ENCODE results near the gene F11R.
A peak's percentile ranks its signal among the peaks of the same experiment; 100 is the strongest.
"Not testable (repeated sequence)": the region's sequence is repeated elsewhere in the genome, so short reads cannot be mapped to it uniquely, and the experiment has no call there.

Gene F11R

DNA sequence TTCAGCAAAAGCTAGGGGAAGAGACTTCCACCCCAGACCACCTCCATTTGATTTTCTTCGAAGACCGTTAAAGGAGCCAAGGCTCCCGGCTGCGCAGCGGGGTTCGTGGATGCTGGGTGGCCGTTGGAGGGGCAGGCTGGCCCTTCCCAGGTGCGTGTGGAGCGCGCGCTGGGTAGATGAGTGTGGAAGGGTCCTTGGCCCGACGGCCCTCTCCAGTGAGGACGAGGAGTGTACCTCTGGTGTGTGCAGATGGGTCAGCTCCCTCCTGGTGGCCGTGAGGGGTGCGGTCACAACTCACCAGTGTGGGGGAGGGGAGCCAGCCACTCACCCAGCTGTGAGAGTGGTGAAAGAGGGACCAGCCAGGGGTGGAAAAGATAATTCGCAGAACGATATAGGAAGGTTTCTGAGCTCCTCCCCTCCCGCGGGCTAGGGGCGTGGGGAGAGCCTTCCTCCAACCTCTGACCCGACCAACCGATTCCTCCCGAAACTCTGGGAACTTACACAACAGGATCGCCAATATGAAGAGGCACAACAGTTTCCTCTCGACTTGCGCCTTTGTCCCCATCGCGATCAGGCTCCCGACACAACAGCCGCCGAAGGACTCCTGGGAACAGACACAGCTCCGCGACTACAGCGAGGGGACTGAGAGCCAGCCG is at the start of gene F11R:
Gene F11R, minus strand, starts transcription at position 644 of the 656 bp plus-strand sequence. Its CDS starts 79 bp downstream, at position 565.
- no peak for DNase-seq

- DNase-seq, result no peak
Measured at GRCh38 chr1:161069731-161070270, 48.8 kb upstream of the F11R start, which contains the start of gene ARHGAP30. ARHGAP30 (minus strand) TSS chr1:161069891; CDS start chr1:161069624, 267 bp downstream.

- DNase-seq, result no peak
Measured at GRCh38 chr1:161069241-161069640, 48.3 kb upstream of the F11R start.

DNA sequence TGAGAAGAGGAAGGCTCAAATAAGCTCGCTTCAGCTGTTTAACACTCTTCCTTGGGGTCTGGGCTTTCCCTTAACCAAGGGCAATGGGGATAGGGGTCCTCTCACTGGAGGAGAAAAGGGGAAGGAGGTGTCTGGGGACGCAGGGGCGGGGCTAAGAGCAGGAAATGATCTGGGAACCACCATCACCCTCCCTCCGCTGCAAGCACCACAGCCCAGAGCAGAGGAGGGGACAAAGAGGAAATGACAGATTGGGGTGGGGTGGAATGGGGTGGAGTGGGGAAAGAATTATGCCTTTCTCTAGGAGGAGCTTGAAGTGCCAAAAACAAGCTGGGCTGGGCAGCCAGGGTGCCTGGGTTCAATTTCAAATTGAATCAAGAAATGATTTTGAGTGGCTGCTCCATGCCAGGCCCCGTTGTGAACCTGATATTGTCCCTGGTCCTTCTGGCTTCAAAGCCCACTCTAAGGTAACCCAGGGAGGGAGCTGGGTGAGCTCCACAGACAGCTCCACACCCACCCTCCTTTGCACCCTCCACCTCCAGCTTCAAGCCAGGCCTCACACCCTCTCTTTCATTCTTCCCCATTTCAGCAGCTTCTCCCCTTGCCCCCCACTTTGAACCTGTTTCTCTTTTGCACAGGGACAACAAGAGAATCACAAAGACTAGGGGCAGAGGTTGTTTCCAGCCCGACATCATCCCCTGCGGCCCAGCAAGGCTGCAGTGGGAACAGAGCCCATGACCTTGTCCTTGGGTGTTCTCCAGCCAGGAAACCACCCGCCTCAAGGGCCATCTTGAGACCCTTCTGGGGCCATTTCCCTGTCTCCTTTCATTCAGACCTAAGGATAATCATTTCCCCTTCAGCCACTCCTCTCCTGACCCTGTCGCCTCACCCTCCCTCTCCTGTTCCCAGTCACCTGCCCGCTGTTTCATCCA is 47.6 kb upstream of the F11R start:
- DNase-seq, result no peak

- no peak for DNase-seq
Measured at GRCh38 chr1:161066694-161067093, 45.7 kb upstream of the F11R start.

GRCh38 chr1:161065681-161066080 is 44.7 kb upstream of the F11R start:
- DNase-seq, result not testable (repeated sequence)

DNA sequence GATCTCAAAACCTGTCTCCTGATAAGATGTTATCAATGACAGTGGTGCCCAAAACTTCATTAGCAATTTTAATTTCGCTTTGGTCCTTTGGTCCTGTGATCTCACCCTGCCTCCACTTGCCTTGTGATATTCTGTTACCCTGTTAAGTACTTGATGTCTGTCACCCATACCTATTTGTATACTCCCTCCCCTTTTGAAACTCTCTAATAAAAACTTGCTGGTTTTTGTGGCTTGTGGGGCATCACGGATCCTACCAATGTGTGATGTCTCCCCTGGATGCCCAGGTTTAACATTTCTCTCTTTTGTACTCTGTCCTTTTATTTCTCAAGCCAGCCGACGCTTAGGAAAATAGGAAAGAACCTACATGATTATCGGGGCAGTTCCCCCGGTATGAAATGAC is 43.0 kb upstream of the F11R start:
- DNase-seq, result not testable (repeated sequence)

GRCh38 chr1:161061419-161061818 is 40.5 kb upstream of the F11R start:
- DNase-seq, result no peak

GRCh38 chr1:161059293-161059692 is 38.3 kb upstream of the F11R start:
- DNase-seq, result no peak

DNA sequence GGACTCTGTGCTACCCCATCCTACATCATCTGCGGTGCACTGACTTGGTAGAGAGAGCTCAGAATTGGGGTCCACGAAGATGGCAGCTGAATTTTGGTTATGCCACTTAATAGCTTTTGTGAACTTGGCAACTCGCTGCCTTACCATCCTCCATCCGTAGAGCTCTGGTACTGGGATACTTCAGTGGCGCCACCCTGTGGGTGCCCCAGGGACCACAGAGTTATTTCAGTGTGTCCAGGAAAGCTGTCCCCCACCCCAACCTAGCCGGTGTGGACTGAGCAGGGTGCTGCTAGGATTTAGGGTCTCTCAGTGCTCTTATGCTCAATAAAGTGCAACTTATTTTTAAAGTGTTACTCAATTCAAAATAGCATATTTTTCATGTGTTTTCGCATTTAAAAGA is 33.9 kb upstream of the F11R start:
- no peak for DNase-seq

DNA sequence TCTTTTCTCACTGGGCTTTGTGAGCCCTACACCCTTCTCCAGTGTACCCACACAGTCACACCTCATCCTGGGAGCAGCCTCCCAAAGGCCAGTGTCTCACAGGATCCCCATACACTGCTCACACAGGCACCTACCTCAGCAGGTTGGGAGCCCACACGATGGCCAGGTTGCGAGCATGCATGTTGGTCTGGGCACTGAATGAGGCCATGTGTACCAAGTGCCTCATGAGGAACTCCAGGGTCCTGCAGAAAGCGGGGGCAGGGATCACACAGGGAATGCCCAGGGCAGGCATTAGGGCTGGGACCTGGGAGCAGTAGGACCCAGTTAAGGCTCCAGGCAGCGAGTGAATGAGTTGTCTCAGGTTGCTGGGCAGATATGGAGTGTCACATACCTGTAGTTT is 33.3 kb upstream of the F11R start:
- DNase-seq, result no peak

DNA sequence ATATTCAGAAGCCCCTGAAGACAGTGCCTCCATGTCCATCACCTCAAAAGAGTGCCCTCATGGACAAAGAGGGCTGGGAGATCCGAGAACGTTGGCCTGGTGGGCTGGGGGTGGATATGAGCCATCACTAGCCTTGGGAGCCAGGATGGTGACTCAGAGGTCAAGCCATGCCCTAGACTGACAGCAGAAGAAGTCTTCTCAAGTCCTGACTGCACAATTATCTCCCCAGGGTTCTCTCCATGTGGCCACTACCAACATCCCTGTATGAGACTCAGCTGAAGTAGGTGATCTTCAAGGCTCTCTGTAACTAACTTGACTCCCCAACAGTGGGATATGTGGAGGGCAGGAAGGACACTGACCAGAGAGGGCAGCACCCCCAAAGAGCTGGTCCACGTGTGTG is 31.9 kb upstream of the F11R start:
- no peak for DNase-seq

- DNase-seq, result no peak
Measured at GRCh38 chr1:161051219-161051618, 30.3 kb upstream of the F11R start.

DNA sequence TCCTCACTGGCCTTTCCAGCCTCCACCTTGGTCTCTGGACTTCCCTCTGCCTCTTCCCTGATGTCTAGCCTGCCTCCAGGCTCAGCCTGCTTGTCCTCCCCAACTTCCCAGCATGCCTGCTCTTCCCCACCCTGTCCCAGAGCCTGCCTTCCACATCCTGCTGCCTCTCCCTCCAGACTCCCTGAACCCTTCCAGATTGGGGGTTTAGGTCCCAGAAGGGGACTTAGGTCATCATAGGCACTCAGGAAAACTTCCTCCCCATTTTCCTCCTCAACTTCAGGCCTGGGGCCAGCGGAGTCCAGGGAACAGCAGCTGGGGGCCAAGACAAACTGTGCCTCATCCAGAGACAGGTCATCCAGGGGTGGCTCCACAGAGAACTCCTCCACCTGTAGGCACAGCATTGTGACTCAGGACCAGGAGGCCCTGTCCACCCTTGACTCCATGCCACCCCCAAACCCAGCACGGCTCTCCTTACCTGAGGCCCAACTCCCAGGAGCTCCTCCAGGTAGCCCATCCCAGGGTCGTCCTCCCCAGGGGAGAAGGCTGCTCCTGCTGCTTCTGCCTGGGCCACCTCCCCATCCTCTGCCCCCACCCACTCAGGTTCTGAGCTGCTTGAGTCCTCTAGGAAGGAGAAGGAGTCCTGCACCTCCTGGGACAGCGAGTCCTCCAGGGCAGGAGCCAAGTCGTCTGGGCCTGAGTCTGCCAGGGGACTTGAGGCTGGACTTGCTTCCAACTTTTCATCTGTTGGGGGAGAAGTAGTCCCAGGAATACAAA is 28.2 kb upstream of the F11R start:
- DNase-seq, result no peak

DNA sequence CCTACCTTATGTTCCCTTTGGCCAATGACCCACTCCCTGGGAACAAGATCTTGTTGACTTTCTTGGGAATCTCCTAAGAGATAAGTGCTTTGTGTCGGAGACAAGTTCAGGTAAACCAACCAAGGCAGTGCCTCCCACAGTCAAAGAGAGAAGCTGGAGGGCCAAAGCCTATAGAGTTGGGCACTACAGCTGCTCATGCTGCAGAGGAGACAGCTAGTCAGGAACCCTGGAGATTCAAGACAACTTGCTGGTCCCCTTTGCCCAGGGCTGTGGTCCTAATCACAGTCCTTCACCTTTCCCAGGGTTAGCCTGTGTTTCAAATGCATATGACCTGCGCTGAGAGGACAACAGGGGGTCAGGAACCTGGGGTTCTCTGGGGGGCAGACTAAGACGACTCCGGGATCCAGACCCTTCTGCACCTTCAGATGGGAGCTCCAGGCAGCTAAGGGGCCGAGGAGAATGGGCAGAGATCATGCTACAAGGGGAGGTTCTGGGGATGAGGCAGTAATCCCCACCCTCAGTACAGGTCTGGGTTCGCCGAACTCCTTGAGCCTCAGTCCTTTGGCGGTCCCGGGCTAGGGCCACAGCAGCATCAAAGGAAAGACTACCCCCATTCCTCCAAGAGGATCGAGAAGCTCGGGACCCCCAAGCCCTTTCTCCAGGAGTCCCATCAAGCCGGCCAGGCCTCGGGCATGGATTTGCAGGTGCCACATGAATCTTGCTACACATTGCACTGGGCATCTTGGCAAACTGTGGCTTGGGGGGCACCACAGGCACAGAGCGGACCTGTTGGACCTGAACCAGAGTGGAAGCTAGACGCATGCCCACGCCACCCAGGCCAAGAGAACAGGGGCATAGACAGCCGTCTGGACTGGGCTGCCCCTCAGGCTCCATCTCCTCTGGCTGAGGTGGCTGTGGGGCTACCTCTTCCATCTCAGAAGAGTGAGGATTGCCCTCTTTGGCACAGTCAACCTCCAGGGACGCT is 26.8 kb upstream of the F11R start:
- no peak for DNase-seq

DNA sequence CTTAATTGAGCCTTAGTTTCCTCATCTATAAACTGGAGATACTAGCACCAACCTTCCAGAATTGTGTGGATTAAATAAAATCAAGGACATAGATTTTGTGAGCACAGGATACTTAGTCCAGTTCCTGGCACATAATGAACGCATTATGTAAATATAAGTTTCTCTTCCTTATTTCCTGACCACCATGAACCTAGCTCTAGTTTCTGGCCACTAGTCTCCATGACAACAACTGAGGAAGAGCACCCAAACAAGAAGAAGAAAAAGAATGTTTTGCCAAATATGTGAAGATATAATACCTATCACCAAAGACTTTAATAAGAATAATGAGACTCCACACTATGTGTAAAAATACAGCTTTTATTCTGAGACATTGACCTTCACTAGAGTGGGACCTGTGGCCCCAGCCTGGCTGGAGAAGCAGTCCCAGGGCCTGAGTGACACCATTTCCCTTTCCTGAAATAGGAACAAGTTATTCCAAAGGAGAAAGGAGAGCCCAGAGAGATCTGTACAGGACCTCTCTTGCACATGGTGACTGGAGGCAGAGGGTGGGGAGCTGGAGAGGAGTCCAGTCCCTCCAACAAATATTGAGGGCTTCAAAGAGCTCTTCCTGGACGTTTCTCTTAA is 25.8 kb upstream of the F11R start:
- no peak for DNase-seq

DNA sequence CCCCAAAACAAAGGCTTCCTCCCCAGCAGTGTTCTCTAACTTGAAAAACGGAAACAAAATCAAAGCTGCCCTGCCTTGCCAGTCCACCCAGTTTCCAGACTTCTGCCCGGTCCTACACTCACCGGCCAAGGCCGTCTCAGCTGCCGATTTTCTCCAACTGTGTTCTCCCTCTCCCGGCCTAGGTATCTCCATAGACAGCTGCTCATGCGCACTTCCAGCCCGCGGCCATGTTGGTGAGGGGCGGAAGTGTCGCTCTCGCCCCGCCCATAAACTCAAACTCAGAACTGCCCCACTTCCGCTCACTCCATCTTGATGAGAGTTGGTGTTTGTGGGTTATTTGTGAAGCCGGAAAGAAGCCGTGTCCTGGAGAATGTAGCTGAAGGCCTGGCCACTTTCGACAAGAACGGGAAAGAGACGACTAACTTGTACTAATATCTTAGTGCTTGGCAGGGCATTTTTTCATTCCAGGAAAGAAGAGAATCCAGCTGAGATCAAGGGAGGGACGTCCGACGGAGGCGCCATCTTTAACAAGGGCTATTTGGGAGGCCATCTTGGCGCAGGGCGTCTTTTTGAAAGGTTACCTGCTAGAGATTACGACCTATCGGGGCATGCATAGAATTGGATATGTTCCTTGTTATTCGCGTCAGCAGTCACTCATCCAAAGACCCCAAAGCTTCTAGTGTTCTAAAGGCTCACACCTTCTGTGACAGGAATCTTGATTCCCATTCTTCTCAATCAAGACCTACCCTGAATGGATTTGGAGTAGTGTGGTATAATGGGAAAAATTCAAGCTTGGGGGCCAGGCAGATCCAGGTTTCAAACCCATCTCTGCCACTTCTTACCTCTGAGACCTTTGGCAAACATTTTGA is 25.0 kb upstream of the F11R start, which contains the start of gene USF1:
Gene USF1, minus strand, starts transcription at position 242 of the 869 bp plus-strand sequence. CDS start 2,702 bp downstream, outside the sequence.
- peak; percentile 82 for DNase-seq

GRCh38 chr1:161044908-161045735 is 24.2 kb upstream of the F11R start:
- peak; percentile 12 for DNase-seq

DNA sequence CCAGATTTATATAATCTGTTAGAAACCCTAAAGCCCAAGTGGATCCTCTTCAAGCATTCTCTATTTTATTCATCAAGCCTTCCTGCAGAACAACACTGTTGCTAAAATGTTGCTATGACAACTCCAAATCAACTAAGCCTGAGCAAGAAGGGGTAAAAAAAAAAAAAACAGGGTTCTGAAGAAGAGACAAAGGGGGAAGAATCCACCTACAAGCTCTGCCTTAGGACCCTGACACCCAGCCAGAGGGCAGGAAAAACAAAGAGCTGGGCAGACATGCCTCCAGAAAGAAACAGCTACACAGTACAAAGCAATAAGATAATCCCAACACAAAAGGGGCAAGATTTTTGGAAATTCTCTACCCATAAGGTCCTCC is 23.6 kb upstream of the F11R start:
- no peak for DNase-seq

Data from NCI-H2081 treated with DMSO at 0.1 percent for 48 hours (cell line).